Vagina (tissue), 2 donors: Measurements from ENCODE around the gene PLEKHM1. TPM values are rescaled to one million over a fixed set of nuclear protein-coding genes. Genes with fewer than 3 reads are reported as not detected.
A peak's percentile ranks its signal among the peaks of the same experiment; 100 is the strongest.

Source experiments
- DNase-seq, 2 donors: peaks; one replicate each; pipeline ENCODE4 v3.0.0-alpha.2; 2017; ENCODE audit errors: extremely low spot score in 2 of 2
- H3K27ac ChIP-seq: fragments of 200-600 bp; sonication (generic); one replicate; pipeline ENCODE4 v1.5.1; 2019
- H3K27me3 ChIP-seq: fragments of 200-600 bp; sonication (generic); one replicate; pipeline ENCODE4 v1.5.1; 2019
- H3K36me3 ChIP-seq, 2 donors: fragments of 200-600 bp; sonication (generic); one replicate each; pipeline ENCODE4 v1.5.1; 2017 to 2019
- H3K4me1 ChIP-seq: fragments of 200-600 bp; sonication (generic); one replicate; pipeline ENCODE4 v1.5.1; 2019
- H3K4me3 ChIP-seq, 2 donors: fragments of 200-600 bp; sonication (generic); 1 replicate in 1 of 2; 2 replicates in 1 of 2; pipeline ENCODE4 v1.5.1; 2016 to 2019
- H3K9me3 ChIP-seq: fragments of 200-600 bp; sonication (generic); one replicate; pipeline ENCODE4 v1.5.1; 2019
- POLR2A ChIP-seq, 2 donors: fragments of 450-650 bp; IDR thresholded peaks; one replicate each; pipeline ENCODE4 v1.6.1; 2017; ENCODE audit warnings: antibody characterized with exemption in 2 of 2, mild to moderate bottlenecking in 2 of 2, moderate library complexity in 2 of 2
- POLR2AphosphoS5 ChIP-seq, 2 donors: sonication (generic); formaldehyde crosslinking; IDR thresholded peaks; one replicate each; pipeline ENCODE4 v1.9.0; 2017; ENCODE audit warnings: antibody characterized with exemption in 2 of 2, mild to moderate bottlenecking in 2 of 2, low read depth in 1 of 2; ENCODE audit not compliant: insufficient read depth in 1 of 2
- intact Hi-C: fragments of 100-400 bp; cut with DNase I; formaldehyde crosslinking; loops from one replicate; pipeline ENCODE4 v1.15.1; 2023
- total RNA-seq: library from RNA; depleted of rRNA; stranded (reverse); fragments of >200 nt; gene quantifications from one replicate; pipeline ENCODE4 v1.2.3, GENCODE V29; 2016
- TF ChIP-seq, protein P1 (sequence below), 3 experiments: fragments of 450-650 bp in 2 of 3; fragments of 200-600 bp in 1 of 3; sonication (generic) in 1 of 3; IDR thresholded peaks; one replicate each; pipeline ENCODE4 v1.5.1; 2017 to 2019; ENCODE audit warnings: antibody characterized with exemption in 3 of 3, mild to moderate bottlenecking in 2 of 3, moderate library complexity in 2 of 3

PLEKHM1 gene
- total RNA-seq, 1 donor from 2014 or later = 93.1 TPM

GRCh38 chr17:45428050-45428617 is 62.4 kb downstream of the PLEKHM1 start:
- Histone ChIP-seq H3K4me1 (peaks cover 71% of the 10 kb centered on the region), H3K27me3 (peaks cover 3% of the 10 kb centered on the region), H3K4me3 (peak overlapping the region in 1 of 2 donors; percentile 56), H3K36me3 (no peaks in the 10 kb centered on the region), H3K9me3 (no peaks in the 10 kb centered on the region), H3K27ac (peak overlapping the region; percentile 23)
- intact Hi-C loops = no loop called here
- DNase-seq = no peak
- TF ChIP-seq, protein P1, sequence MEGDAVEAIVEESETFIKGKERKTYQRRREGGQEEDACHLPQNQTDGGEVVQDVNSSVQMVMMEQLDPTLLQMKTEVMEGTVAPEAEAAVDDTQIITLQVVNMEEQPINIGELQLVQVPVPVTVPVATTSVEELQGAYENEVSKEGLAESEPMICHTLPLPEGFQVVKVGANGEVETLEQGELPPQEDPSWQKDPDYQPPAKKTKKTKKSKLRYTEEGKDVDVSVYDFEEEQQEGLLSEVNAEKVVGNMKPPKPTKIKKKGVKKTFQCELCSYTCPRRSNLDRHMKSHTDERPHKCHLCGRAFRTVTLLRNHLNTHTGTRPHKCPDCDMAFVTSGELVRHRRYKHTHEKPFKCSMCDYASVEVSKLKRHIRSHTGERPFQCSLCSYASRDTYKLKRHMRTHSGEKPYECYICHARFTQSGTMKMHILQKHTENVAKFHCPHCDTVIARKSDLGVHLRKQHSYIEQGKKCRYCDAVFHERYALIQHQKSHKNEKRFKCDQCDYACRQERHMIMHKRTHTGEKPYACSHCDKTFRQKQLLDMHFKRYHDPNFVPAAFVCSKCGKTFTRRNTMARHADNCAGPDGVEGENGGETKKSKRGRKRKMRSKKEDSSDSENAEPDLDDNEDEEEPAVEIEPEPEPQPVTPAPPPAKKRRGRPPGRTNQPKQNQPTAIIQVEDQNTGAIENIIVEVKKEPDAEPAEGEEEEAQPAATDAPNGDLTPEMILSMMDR (IDR thresholded peaks at IDR 0.05) = peak; percentile 74 to 90 (median 89)
- TF ChIP-seq POLR2A (IDR thresholded peaks at IDR 0.05) (no peak), POLR2AphosphoS5 (IDR thresholded peaks at IDR 0.05; ENCODE audit: insufficient read depth in 1 of 2, low read depth in 1 of 2) (peak in 1 of 2 donors; percentile 24)

DNA sequence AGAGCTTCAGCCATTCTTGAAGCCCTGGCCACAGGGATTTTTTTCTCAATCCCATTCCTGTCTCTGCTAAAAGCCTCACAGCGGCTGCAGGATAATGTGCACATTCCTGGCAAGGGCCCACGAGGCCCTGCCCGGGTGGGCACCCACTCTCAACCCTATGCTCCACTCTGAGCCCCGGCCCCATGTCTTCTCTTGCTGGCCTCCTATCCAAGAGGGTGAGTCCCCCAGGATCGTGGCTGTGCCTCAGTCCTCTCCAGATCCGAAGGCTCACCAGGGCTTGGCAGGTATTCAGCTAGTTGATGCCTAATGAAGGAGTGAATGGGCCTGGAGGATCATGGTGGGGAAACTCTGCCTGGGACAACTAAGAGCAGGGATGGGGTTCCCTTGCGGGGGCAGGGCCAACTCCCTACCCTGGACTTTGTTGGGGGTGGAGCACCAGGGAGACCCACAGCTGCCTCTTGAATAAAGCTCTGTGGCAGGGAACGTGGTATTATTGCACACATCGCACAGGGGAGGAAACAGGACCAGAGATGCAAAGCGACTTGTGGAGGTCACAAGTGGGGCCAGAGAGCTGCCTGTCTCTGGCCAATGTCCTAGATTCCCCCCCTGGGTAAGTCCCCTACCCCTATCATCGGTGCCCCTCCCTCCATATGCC is 63.2 kb downstream of the PLEKHM1 start:
- no peak overlapping the region for H3K4me3 ChIP-seq
- peaks cover 3% of the 10 kb centered on the region for H3K27me3 ChIP-seq
- H3K36me3 ChIP-seq = no peaks in the 10 kb centered on the region
- no peak for DNase-seq
- H3K4me1 ChIP-seq = peaks cover 63% of the 10 kb centered on the region
- no peaks in the 10 kb centered on the region for H3K9me3 ChIP-seq
- TF ChIP-seq, protein P1 (IDR thresholded peaks at IDR 0.05) = no peak
- TF ChIP-seq POLR2A (IDR thresholded peaks at IDR 0.05) (no peak), POLR2AphosphoS5 (IDR thresholded peaks at IDR 0.05; ENCODE audit: insufficient read depth in 1 of 2, low read depth in 1 of 2) (no peak)
- intact Hi-C loops = no loop called here
- H3K27ac ChIP-seq = peak overlapping the region; percentile 23

DNA sequence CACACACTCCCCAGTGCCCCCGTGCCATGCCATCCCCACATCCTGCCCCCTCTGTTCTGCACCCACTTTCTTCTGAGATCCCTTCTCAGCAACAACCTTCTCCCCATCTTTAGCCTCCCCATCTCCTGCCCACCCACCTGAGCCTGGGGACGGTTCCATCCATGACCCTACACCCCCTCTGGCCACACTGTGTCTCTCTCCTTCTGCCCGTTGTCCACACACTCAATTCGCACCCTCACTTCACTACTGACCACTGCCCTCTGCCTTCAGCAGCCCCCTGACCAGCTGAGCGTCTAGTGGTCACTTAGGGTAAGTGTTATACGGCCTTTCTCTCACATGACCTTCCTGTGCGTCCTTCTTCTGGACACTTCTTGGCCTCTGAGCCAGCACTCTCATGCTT is 64.0 kb downstream of the PLEKHM1 start:
- peak overlapping the region; percentile 68 for H3K27ac ChIP-seq
- no peaks in the 10 kb centered on the region for H3K9me3 ChIP-seq
- no peak overlapping the region for H3K4me3 ChIP-seq
- H3K36me3 ChIP-seq = no peaks in the 10 kb centered on the region
- H3K4me1 ChIP-seq = peaks cover 56% of the 10 kb centered on the region
- peaks cover 3% of the 10 kb centered on the region for H3K27me3 ChIP-seq
- intact Hi-C loops = no loop called here
- no peak for DNase-seq
- TF ChIP-seq, protein P1 (IDR thresholded peaks at IDR 0.05) = no peak
- TF ChIP-seq POLR2AphosphoS5 (IDR thresholded peaks at IDR 0.05; ENCODE audit: insufficient read depth in 1 of 2, low read depth in 1 of 2) (no peak), POLR2A (IDR thresholded peaks at IDR 0.05) (no peak)

DNA sequence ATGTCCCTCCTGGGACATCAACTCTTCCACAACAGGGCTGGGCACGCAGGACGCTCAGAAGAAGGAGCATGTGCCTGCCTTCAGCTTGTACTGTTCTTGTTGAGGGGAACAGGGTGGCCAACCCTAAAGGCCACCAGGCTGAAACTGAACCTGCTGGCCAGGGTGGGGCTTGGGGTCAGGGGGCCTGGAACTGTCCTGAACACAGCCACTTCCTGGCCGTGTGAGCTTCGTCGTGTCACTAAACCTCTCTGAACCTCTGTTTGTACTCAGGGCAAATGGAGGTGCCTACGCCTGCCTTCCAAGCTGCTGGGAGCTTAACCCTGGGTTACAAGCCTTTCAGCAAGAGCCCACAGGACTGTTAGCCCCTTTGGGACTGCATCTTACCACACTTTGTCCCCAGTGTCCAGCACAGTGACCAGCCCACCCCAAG is 64.5 kb downstream of the PLEKHM1 start:
- TF ChIP-seq POLR2A (IDR thresholded peaks at IDR 0.05) (no peak), POLR2AphosphoS5 (IDR thresholded peaks at IDR 0.05; ENCODE audit: insufficient read depth in 1 of 2, low read depth in 1 of 2) (no peak)
- TF ChIP-seq, protein P1 (IDR thresholded peaks at IDR 0.05) = no peak
- Histone ChIP-seq H3K27me3 (peaks cover 3% of the 10 kb centered on the region), H3K36me3 (no peaks in the 10 kb centered on the region), H3K4me1 (peaks cover 50% of the 10 kb centered on the region), H3K4me3 (no peak overlapping the region), H3K9me3 (no peaks in the 10 kb centered on the region), H3K27ac (peak overlapping the region; percentile 68)
- DNase-seq = no peak
- intact Hi-C loops = no loop called here
